B cell (primary cell): ENCODE measurements around the gene RBM20. TPM values are rescaled to one million over a fixed set of nuclear protein-coding genes. Genes with fewer than 3 reads are reported as not detected.

Experiments
- ATAC-seq: fragments of 200-7000 bp; cut with Tn5 transposase; one replicate; pipeline ENCODE4 v1.10.0; 2021; ENCODE audit warnings: low read depth, mild to moderate bottlenecking, moderate number of reproducible peaks, moderate library complexity
- CTCF ChIA-PET: fragments of 350-600 bp; sonication (Branson Sonifier 250); formaldehyde crosslinking; loops from one replicate; lab custom pipeline; 2021; ENCODE audit warnings: antibody characterized with exemption, inconsistent platforms; lab: Charles Lee
- POLR2A ChIA-PET: fragments of 350-600 bp; sonication (Branson Sonifier 250); formaldehyde crosslinking; loops from one replicate; lab custom pipeline; 2021; ENCODE audit warnings: antibody characterized with exemption; lab: Charles Lee
- DNase-seq: peaks from one replicate; pipeline ENCODE4 v3.0.0; 2013
- H2AFZ ChIP-seq: 2 replicates; pipeline ENCODE4 v1.6.1; 2012; ENCODE audit warnings: mild to moderate bottlenecking, low read depth, low read length; ENCODE audit not compliant: insufficient read depth, poor library complexity, severe bottlenecking
- H3K27ac ChIP-seq, 2 donors: 1 replicate in 1 of 2; 2 replicates in 1 of 2; pipeline ENCODE4 v1.5.1; 2012 to 2013; ENCODE audit warnings: low read length in 2 of 2, mild to moderate bottlenecking in 2 of 2, moderate library complexity in 1 of 2
- H3K27me3 ChIP-seq, 4 experiments: fragments of 200-600 bp in 1 of 4; sonication (generic) in 1 of 4; replicated peaks in 1 of 4; 1 replicate in 2 of 4; 2 replicates in 2 of 4; pipeline versions ENCODE4 v1.6.1 to v1.7.0; 2013 to 2016; ENCODE audit warnings: low read length in 3 of 4, mild to moderate bottlenecking in 2 of 4, mixed read lengths in 1 of 4, moderate library complexity in 1 of 4; ENCODE audit not compliant: insufficient read depth in 4 of 4, control insufficient read depth in 3 of 4; ENCODE audit errors: control extremely low read depth in 1 of 4
- H3K36me3 ChIP-seq, 2 experiments: replicated peaks in 1 of 2; 1 replicate in 1 of 2; 2 replicates in 1 of 2; pipeline versions ENCODE4 v1.6.1 to v1.7.1; 2013; ENCODE audit warnings: low read length in 1 of 2; ENCODE audit not compliant: insufficient read depth in 2 of 2, control insufficient read depth in 1 of 2; ENCODE audit errors: control extremely low read depth in 1 of 2, extremely low read depth in 1 of 2
- H3K4me1 ChIP-seq, 2 donors: fragments of 200-600 bp in 1 of 2; sonication (generic) in 1 of 2; 1 replicate in 1 of 2; 2 replicates in 1 of 2; pipeline versions ENCODE4 v1.5.1 to v1.6.1; 2013 to 2017; ENCODE audit warnings: low read length in 2 of 2; ENCODE audit not compliant: control insufficient read depth in 2 of 2, insufficient read depth in 2 of 2
- H3K4me2 ChIP-seq: replicated peaks from 2 replicates; pipeline ENCODE3; 2012; ENCODE audit warnings: mild to moderate bottlenecking, low read depth, low read length; ENCODE audit not compliant: poor library complexity, severe bottlenecking
- H3K4me3 ChIP-seq, 5 experiments: fragments of 200-600 bp in 1 of 5; sonication (generic) in 1 of 5; 1 replicate in 3 of 5; 2 replicates in 2 of 5; pipeline versions ENCODE4 v1.5.1 to v1.7.0; 2011 to 2016; ENCODE audit warnings: low read length in 4 of 5, mild to moderate bottlenecking in 4 of 5, low read depth in 2 of 5, control low read depth in 1 of 5, moderate library complexity in 1 of 5; ENCODE audit not compliant: insufficient read depth in 1 of 5; ENCODE audit errors: control extremely low read depth in 1 of 5, extremely low read depth in 1 of 5
- H3K79me2 ChIP-seq: fragments of 200-600 bp; sonication (generic); one replicate; pipeline ENCODE4 v1.6.0; 2016; ENCODE audit warnings: low read length; ENCODE audit not compliant: control insufficient read depth, insufficient read depth
- H3K9ac ChIP-seq: fragments of 200-600 bp; sonication (generic); 2 replicates; pipeline ENCODE4 v1.6.1; 2017; ENCODE audit warnings: mild to moderate bottlenecking, low read length, moderate library complexity
- H3K9me3 ChIP-seq, 3 donors: one replicate each; pipeline versions ENCODE4 v1.6.1 to v1.7.1; 2013; ENCODE audit warnings: low read length in 2 of 3; ENCODE audit not compliant: control insufficient read depth in 2 of 3, insufficient read depth in 1 of 3; ENCODE audit errors: control extremely low read depth in 1 of 3
- H4K20me1 ChIP-seq: 2 replicates; pipeline ENCODE4 v1.6.0; 2012; ENCODE audit warnings: mild to moderate bottlenecking, low read length; ENCODE audit not compliant: insufficient read depth, control insufficient read depth, poor library complexity, severe bottlenecking
- H3K27ac Mint-ChIP-seq: one replicate; pipeline ENCODE4 v1.8.0; 2021; ENCODE audit warnings: mixed read lengths
- H3K27me3 Mint-ChIP-seq: one replicate; pipeline ENCODE4 v1.8.0; 2021; ENCODE audit warnings: mixed read lengths
- H3K4me1 Mint-ChIP-seq: one replicate; pipeline ENCODE4 v1.8.0; 2021; ENCODE audit warnings: mixed read lengths
- H3K4me3 Mint-ChIP-seq: one replicate; pipeline ENCODE4 v1.8.0; 2021; ENCODE audit warnings: mixed read lengths
- H3K9me3 Mint-ChIP-seq: one replicate; pipeline ENCODE4 v1.8.0; 2022; ENCODE audit warnings: mixed read lengths; ENCODE audit not compliant: insufficient read depth
- CTCF ChIP-seq: fragments of 200-600 bp; IDR thresholded peaks from one replicate; pipeline ENCODE4 v1.8.0; 2022; ENCODE audit warnings: antibody characterized with exemption, mild to moderate bottlenecking
- EZH2 ChIP-seq: IDR thresholded peaks from 2 replicates; pipeline ENCODE4 v1.6.1; 2012; ENCODE audit warnings: borderline replicate concordance, low read depth, mild to moderate bottlenecking, moderate library complexity, low read length; ENCODE audit not compliant: insufficient read depth, poor library complexity, severe bottlenecking
- WGBS: methylation state at CpG from one replicate; pipeline ENCODE4 v1.1.5; 2013; ENCODE audit warnings: missing lambda C conversion rate; ENCODE audit not compliant: insufficient coverage; 5-methylcytosine and 5-hydroxymethylcytosine counted together
- intact Hi-C: fragments of 100-400 bp; cut with micrococcal nuclease; formaldehyde crosslinking; loops from one replicate; pipeline ENCODE4 v1.10.0; 2022
- polyA plus RNA-seq: library from polyadenylated mRNA; depleted of rRNA; stranded (reverse); fragments of >200 nt; gene quantifications from 2 replicates; pipeline ENCODE4 v1.2.3, GENCODE V29; 2012
- total RNA-seq, 2 donors: library from RNA; stranded (reverse); fragments of 120-200 nt in 1 of 2; gene quantifications; 1 replicate in 1 of 2; 2 replicates in 1 of 2; pipeline versions ENCODE4 v1.2.3 to v1.2.4, GENCODE V29; 2013 to 2022

Gene RBM20
- total and polyA plus RNA-seq, 2 donors (not counting 1 experiment from before 2014, with no cell fraction given): not detected

DNA sequence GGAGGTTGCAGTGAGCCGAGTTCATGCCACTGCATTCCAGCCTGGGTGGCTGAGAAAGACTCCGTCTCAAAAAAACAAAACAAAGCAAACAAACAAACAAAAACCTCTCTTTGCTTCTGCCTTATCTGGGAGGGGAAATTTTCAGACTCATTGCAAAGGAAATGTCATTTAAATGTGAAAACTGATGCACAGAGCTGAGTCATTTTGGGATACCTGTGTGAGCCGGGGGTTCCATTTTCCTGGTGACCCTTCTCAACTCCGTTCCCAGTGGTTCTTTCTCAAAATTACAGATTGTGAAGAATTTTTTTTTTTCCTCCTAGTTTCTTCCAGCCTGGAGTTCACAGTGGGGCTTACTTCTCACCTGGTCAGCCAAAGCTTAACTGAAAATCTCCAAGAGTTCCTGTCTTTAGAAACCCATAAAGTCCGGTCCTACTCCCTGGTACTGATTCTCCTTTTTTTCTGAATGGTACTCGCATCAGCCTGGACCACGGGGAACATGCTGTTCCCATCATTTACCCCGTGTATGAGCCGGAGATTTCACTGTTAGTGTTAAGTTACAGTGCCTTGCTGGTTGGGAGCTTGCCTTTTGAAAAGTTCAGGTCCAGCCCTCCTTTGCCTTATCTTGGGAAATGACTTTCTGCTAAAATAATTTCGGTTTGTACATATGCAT, 56.9 kb downstream of the RBM20 start:
- no peak overlapping the region for H3K4me3 Mint-ChIP-seq
- peaks cover 15% of the 10 kb centered on the region for H3K27me3 Mint-ChIP-seq
- Histone ChIP-seq H3K36me3 (no peaks in the 10 kb centered on the region), H3K27ac (no peak overlapping the region), H2AFZ (no peak overlapping the region), H4K20me1 (no peaks in the 10 kb centered on the region), H3K79me2 (no peaks in the 10 kb centered on the region), H3K4me2 (no peak overlapping the region), H3K9ac (no peak overlapping the region), H3K27me3 (peaks cover 0 to 4% (median 0%) of the 10 kb centered on the region in 4 experiments), H3K4me1 (no peaks in the 10 kb centered on the region), H3K9me3 (no peaks in the 10 kb centered on the region), H3K4me3 (no peak overlapping the region)
- TF ChIP-seq CTCF (no peak), EZH2 (no peak)
- H3K4me1 Mint-ChIP-seq: no peaks in the 10 kb centered on the region
- ATAC-seq (no peak), DNase-seq (no peak)
- intact Hi-C loops: no loop called here
- WGBS: 88% methylated on average over 4 of the region's 10 CpGs
- ChIA-PET POLR2A (no interaction called here), CTCF (interaction anchor here (1.7 kb wide), 1 partner anchor 29 kb away, joined by 6 read pairs; no protein-coding TSS in a partner anchor)
- no peak overlapping the region for H3K27ac Mint-ChIP-seq
- H3K9me3 Mint-ChIP-seq: no peaks in the 10 kb centered on the region

- 100% methylated on average over 3 of the region's 3 CpGs for WGBS
- intact Hi-C loops: no loop called here
- CTCF ChIA-PET: interaction anchor here (1.7 kb wide), 1 partner anchor 29 kb away, joined by 6 read pairs; no protein-coding TSS in a partner anchor
These were observed 57.5 kb downstream of the RBM20 start for GRCh38 chr10:110701617-110701971.

More at GRCh38 chr10:110701617-110701971, 57.5 kb downstream of the RBM20 start:
- Histone ChIP-seq H3K9ac (no peak overlapping the region), H3K27me3 (peaks cover 0 to 2% (median 0%) of the 10 kb centered on the region in 4 experiments), H4K20me1 (no peaks in the 10 kb centered on the region), H3K4me2 (no peak overlapping the region), H2AFZ (no peak overlapping the region), H3K9me3 (no peaks in the 10 kb centered on the region), H3K4me3 (no peak overlapping the region), H3K27ac (no peak overlapping the region), H3K36me3 (no peaks in the 10 kb centered on the region), H3K4me1 (no peaks in the 10 kb centered on the region), H3K79me2 (no peaks in the 10 kb centered on the region)
- Mint-ChIP-seq H3K4me1 (no peaks in the 10 kb centered on the region), H3K27me3 (peaks cover 15% of the 10 kb centered on the region), H3K27ac (no peak overlapping the region), H3K9me3 (no peaks in the 10 kb centered on the region), H3K4me3 (no peak overlapping the region)
- POLR2A ChIA-PET: no interaction called here
- DNase-seq (no peak), ATAC-seq (no peak)
- TF ChIP-seq CTCF (no peak), EZH2 (no peak)
